Tongue (tissue), 2 donors: Measurements from ENCODE around the gene FBXL14. TPM values are rescaled to one million over a fixed set of nuclear protein-coding genes. Genes with fewer than 3 reads are reported as not detected.
A peak's percentile ranks its signal among the peaks of the same experiment; 100 is the strongest.

Experiments
- DNase-seq: peaks from one replicate; pipeline ENCODE4 v3.0.0-alpha.2; 2015
- total RNA-seq: library from RNA; depleted of rRNA; stranded (reverse); fragments of >200 nt; gene quantifications from one replicate; pipeline ENCODE4 v1.2.3, GENCODE V29; 2014

FBXL14 gene, protein sequence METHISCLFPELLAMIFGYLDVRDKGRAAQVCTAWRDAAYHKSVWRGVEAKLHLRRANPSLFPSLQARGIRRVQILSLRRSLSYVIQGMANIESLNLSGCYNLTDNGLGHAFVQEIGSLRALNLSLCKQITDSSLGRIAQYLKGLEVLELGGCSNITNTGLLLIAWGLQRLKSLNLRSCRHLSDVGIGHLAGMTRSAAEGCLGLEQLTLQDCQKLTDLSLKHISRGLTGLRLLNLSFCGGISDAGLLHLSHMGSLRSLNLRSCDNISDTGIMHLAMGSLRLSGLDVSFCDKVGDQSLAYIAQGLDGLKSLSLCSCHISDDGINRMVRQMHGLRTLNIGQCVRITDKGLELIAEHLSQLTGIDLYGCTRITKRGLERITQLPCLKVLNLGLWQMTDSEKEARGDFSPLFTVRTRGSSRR
- total RNA-seq = 7.8 TPM

DNA sequence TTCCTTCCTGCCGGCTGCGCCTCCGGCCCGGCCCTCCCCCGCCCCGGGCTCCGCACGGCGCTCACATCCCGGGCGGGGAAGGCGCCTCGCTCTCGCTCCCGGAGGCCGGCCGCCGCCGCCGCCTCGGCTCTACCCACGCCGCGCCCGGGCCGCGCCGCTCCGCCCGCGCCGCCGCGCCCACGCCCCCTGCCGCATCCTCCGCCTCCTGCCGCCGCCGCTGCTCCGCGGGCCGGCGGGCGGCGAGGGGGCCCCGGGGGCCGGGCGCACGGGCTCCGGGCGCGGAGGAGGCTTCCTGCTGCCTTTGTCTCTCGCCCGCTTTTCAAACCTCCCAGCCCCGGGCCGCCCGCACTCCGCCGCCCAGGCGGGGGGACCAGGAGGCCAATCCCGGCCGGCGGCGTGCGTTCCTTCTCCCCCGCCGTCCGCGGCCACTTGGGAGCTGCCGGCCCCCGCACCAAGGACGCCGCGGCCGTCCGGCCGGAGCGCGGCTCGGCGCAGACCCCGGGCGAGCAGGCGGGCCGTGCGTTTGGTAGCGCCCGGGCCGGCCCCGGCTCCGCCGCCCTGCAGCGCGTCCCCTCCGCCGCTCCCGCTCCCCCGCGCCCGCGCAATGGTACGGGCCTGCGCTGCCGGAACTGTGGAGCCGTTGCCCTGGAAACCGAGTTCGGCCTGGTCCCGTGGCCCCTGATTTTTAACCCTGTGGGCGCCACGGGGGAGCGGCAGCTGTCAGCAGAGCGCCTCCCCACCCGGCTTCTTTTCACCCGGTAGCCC is at the start of gene FBXL14:
FBXL14 (minus strand) TSS at position 321 of the 765 bp plus-strand sequence. CDS start 515 bp downstream, outside the sequence.
- DNase-seq = peak; percentile 96

DNA sequence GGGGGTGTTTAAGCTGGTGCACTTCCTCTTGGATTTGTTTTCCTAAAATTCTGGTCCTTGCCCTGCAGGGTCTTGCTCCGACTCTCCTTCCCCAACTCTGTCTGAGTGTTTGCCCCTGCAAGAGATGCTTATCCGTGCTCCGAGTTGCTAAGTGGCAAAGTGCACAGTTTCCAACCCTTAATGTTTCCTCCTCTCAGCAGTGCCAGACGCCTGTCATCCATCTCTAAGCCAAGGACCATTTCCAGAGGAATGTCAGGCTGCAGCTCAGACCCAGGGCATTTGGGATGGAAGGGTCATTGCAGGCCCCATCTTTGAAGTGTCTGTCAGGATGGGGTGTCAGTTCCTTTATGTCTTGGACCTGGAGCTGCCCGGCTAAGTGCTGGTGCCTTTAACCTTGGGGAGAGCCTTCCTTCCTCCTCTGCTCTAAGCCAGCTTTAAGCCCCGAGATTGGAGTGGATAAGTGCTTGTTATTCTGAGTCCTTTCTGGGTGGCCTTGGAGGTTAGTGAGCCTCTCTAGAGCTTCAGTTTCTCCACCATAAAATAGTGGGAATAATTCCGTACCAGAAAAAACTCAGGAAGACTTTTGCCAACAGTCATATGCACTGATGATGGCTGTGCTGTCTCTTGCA is 49.6 kb upstream of the FBXL14 start:
- DNase-seq = no peak

DNA sequence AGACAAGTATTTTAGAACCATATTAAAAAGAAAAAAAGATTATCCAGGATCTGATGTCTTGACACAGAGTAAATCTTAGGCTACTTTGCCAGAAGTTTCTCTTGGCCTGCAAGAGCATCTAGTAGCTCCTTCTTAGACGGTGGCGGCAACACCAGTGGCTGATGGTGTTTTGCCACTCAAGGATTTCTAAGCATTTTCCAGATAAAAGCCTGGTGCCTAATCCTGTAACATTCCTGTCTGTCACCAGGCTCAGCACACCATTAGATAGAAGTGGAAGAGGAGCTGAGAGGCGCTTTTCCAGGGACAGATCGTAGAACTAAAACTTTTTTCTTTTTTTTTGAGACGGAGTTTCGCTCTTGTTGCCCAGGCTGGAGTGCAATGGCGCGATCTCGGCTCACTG is 48.7 kb upstream of the FBXL14 start:
- DNase-seq = no peak

DNA sequence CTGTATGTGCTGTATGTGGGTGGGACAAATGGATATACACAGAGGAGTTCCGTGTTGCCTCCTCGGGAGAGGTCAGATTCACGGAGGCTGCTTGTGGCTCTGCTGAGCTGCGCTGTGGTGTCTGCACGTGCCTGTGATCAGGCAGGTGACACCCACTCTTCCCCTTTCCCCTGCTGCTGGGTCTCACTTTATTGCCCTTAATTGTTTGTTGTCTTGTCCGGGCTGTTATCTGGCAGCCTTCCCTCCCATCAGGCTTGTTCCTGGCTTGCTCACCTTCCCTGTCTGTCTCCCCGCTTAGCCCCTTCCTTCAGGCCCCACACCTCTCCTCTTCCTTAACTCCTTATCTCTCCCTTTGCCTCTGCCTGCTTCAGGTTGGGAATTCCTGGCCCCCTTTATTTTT is 48.1 kb upstream of the FBXL14 start:
- no peak for DNase-seq

DNA sequence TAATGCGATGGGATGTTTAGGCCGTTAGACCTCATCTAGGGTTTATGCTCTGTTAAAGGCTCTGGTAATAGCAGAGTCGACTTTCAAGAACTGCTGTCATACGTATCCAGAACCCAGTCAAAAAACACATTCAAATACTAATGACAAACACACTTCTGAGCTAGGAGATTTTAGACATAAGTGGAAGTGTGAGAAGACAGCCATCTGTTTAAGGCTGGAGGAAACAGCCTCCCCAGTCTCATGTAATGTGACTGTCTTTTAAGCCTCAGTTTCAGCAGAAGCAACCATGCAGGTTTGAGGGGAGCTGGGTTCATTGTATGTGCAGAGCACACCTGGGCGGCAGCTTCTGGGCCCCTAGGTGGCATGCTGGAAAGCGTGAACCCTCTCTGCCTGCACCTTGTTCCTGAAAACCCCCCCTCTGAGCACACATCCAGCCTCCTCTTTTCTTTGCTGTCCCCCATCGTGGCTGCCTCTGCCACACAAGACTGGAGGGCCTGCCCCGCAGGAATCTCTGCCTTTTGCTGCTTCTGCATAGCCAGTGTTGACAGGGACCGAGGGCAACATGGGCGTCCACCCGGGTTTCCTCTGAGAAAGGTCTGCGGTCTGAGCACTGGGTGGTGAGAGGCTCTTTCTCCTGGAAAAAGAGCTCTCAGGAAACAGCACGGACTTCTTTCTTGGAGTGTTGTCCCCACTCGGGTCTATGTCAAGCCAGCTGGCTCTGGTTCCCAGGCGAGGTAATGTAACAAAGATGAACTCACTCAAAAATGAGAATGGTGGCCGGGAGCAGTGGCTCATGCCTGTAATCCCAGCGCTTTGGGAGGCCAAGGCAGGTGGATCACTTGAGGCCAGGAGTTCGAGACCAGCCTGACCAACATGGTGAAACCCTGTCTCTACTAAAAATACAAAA is 46.2 kb upstream of the FBXL14 start:
- peak; percentile 52 for DNase-seq

DNA sequence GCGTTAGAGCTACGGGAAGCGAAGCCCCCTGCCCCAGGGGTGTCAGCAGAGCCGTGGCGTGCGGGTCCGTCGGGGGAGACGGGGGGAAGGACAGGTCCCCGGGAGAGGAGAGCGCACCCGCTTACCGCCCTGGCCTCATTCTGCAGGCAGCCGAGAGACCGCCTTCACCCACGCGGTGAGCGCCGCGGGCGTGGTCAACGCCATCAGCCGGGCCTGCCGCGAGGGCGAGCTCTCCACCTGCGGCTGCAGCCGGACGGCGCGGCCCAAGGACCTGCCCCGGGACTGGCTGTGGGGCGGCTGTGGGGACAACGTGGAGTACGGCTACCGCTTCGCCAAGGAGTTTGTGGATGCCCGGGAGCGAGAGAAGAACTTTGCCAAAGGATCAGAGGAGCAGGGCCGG is 45.2 kb upstream of the FBXL14 start:
- no peak for DNase-seq

DNA sequence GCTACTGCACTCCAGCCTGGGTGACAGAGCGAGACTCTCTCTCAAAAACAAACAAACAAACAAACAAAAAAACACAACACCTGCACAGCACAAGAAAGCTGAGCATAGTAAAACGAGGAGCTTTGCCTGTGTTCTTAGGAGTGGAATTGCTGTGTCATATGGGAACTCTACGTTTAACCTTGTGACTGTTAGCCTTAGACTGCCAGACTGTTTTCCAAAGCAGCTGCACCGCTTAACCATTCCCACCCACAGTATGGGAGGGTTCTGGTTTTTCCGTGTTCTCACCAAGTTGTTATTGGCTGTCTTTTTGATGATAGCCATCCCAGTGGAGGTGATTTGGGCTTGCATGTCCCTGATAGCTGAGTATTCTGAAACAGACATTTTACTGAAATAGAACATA is 43.8 kb upstream of the FBXL14 start:
- DNase-seq = no peak

DNA sequence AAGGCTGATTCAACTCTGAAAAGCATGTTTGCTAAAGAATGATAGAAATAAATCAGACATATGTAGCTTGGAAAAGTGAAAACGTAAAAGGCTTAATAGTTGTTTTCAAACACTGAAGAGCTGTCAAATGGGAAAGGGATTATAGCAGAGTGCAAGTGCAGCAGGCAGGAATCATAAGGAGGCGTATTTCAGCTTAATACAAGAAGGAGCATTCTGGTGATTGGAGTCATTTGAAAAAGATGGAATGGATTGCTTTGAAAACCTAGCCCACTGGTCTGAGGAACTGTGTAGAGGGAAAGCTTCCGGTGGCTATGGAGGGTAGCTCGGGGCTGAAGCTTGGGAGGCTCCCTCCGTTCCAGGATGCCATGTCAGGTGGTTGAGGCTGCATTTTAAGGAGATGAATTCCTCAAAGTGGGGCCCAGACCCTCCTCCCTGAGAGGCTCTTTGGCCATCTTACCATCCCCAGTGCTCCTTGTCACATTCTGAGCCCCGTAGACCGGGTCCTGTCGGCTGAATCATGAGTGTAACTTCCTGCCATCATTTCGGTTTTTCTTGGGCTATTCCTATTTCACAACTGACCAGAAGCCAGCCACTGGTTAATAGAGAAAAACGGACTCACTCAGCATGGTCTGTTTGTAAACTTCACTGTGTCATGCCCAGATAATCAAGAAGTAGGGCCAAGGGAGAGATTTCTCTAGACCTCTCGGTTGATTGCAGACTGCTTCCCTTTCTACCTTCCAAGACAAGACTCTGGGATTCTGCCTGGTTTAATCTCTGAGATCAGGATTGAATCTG is 41.1 kb upstream of the FBXL14 start:
- no peak for DNase-seq

DNA sequence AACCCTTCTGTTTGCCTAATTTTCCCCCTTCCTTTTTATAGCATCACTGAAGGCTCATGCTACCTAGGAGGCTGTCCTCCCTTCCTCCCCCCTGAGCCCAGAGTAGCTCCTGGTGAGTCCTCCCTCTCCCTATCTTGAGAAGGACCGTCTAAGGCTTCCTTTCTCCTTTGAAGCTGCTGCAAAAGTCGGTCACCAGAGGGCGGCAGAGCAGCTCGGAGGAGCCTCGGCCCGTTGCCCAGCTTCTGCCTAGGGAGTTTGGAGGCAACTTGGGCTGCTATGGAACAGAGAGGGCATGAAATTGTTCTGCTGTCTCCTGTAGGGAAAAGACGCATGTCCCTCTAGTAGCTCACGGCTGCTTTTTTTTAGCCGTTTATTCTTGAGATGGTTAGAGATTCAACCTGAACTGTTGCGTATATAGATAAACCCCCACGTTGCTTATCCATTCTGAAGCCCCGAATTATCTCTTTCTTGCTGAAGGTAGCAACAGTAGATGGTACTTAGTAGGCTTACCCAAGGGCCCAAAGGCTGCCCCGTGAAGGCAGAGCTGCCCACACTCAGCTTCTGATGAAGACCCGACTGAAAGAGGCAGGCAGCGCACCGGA is 40.3 kb upstream of the FBXL14 start:
- peak; percentile 88 for DNase-seq

DNA sequence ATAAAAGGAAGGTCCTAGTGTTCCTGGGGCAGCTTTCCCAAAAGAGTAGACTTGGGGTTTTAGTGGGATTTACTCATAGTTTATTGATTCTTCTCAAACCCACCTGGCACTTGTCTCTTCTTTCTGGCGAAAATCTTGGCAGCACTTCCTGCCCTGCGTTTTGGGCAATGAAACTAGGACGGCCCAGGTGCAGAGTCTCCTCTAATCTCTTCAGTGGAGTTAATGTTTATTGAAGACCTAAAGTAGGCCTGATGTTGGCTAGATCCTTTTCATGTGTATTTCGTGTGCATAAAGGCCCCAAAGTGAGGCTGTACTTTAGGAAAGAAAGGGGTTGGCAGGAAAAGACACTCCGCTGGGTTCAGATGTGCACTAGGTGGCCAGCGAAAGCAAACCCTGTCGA is 39.8 kb upstream of the FBXL14 start:
- DNase-seq = no peak

DNA sequence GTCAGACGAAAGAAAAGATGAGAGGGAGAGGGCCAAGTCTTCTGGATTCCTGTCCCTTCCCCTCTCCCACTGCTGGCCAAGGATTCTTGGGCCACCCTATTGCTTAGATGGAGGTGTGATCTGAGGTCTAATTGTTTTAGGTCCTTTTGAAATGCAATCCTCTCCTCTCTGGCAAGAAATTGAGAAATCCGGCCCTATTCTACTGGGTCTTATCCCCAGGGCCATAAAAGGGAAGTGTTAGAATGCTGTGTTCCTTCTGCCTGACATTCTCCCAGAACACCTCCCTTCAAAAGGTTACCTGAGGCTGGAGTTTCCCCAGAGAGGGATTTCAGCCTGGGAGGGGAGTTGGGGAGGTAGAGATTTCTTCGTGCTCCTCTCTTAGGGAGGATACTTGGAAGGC is 39.1 kb upstream of the FBXL14 start:
- DNase-seq = no peak

DNA sequence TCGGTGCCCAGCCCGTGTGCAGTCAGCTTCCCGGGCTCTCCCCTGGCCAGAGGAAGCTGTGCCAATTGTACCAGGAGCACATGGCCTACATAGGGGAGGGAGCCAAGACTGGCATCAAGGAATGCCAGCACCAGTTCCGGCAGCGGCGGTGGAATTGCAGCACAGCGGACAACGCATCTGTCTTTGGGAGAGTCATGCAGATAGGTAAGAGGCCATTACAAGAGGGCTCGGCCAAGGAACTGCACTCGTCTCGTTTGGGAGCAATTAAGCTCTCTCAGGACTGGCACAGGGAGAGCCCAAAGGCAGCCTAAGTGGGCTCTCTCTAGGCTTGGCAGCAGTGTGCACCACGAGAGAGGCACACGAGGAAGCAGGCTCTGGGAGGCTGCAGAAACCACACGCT is 38.3 kb upstream of the FBXL14 start:
- no peak for DNase-seq

DNA sequence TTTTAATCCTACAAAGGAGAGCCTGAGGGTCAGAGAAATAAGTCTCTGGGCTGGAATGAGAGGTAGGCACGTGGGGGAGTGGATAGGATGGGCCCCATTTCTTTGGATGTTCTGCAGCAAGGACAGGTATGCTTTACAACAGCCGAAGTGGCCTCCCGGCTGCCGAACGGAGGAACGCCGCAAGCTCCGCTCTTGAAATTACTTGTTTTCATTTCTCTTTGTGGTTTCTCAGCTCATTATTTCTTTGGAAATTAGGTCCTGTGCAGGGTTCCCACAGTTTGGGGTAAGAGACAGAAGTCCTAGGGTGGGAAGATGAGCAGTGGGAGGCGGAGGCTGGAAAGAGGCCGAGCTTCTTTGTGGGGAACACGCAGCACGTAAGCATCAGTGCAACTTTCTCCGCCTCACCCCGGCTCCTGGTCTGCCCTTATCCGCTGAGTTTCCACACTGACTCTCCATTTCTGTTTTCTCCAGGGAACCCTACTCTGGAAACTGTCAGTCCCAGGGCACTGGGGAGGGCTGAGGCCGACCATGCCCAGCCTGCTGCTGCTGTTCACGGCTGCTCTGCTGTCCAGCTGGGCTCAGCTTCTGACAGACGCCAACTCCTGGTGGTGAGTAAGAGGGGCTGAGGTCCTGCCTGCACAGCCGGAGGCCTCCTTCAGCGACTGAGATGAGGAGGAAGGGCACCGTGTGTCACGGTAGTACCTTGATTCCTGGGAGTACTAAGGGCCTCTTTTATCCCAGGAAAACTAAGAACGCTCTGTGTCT is 36.6 kb upstream of the FBXL14 start:
- DNase-seq = peak; percentile 51

DNA sequence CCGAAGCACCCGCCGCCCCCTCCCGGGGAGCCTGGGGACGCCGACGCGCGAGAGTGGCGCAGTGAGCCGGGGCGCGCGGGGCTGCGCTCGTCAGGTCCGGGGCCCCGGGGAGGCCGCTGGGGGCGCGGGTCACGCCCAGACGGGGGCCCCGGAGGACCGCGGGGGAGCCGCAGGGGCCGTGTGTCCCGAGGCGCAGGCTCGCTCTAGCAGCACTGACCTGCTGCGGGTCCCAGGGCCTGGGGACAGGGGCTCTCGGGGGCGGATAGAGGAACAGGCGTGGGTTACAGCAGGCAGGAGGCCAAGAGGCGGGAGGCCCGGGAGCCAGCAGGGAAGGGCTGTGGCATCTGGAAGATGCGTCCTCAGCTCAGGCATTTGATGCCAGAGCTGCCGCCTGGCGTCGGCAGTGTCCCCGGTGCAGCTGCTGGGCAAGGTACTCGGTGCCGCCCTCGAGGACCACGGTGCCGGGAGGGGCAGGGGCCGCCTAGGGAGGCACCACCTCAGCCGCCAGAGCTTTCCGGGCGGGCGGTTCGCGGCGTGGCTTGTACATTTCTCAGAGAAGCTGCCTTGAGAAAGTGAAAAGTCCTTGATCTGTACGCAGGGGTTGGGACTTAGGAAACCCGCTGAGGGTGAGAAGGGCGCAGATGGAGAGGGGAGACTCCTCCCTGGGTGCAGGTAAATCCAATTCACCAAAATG is 35.9 kb upstream of the FBXL14 start:
- peak; percentile 79 for DNase-seq

DNA sequence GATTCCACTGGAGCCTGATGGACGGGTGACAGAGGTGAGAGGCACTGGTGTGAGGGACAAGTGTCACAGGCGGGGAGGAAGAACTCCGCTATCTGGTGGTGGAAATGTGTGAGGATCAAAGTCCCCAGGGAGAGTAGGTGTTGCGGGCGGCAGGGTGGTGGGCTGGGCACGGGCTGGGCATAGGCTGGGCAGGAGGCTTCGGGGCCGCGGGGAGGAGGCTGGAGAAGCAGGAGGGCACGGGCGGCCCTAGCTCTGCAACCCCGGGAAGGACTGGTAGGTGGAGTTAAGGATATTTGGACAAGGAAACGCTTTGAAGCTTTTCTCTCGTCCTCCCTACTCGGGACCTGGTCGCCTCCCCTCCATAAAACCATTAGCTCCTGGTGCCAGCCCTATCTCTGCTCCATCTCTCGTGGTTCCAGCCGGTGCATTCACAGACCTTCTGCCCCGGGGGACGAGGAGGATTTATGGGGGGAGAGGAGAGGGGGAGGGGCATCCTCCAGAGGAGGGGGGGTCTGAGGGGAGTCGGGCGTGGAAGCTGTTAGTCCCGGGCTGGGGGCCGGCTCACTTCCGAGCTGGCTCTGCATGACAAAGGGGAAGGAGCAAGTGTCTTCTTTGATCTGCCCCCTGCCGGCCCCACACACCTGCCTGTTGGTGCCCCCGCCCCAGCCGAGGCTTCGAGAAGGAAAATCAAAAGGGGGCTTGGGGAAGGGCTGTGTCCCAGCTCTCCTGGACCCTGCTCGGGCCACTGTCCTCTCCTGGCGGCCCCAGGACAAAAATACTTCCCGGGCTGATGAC is 35.2 kb upstream of the FBXL14 start:
- peak; percentile 40 for DNase-seq

DNA sequence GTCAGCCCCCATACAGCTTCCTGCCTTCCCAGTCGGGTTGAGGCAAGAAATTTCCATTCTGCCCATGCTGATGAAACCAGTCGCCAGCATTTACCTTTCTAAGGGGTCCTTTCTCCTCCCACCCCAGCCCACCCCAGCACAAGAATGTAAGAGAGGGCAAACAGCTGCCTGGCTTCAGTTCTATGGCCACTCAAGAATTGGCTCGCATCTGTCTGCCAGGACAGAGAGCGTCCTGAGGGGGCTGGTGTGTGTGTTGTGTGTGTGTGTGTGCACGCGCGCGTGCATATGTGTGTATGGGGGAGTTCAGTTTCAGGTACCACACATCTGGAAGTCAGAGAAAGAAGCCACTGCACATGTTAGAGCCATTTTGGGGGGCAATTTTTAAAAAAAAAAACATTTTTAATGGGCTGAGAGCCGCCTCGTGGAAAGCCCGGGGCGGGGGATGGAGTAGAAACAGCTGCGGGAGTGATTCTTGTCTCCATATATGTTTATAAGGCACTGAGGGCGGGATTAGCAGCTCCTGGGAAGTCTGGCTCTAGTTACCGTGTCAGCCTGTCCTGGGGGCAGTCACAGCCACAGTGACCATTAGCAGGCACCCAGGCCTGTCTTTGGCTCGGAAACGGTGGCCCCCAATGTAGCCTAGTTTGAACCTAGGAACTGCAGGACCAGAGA is 34.4 kb upstream of the FBXL14 start, which contains the start of gene WNT5B:
WNT5B (plus strand) TSS at position 566 of the 672 bp plus-strand sequence. CDS start 2,124 bp downstream, outside the sequence.
- DNase-seq = peak; percentile 60

DNA sequence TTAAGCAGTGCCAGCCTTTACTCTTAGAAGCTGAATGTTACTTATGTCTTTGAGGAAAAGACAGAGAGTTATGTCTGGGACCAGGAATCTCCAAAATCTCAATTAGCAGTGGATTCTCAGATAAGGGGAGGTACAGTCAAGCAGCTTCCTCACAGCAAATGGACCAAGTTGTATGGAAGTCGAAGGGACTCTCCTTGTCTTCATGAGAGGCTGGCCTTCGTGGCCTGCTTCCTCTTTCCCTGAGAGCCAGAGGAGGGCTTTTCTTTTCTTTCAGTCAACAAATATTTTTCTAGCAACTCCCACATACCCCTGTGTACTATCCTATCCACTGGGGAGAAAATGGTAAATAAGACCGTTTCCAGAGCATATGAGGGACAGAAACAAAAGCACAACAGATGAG is 28.0 kb upstream of the FBXL14 start:
- DNase-seq = no peak

DNA sequence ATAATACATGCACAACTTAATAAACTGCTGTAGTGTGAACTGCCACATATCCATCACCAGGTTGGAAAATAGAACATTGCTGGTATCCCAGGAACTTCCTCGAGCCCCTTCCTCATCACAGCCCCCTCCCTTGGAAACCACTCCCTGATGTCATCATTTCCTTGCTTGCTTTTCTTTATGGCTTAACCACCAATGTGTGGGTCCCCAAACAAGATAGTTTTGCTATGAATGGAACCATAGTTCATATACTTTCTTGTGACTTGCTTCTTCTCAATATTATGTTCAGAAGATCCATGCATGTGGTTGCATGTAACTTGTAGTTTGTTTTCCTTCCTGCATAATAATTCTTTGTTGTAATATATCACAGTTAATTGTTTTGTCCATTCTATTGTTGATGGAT is 25.7 kb upstream of the FBXL14 start:
- DNase-seq = no peak
